HepG2 (cell line): Measurements from ENCODE around the gene GNAS. TPM values are rescaled to one million over a fixed set of nuclear protein-coding genes. Genes with fewer than 3 reads are reported as not detected.

ENCODE experiments used
- ATAC-seq: fragments of 200-7000 bp; cut with Tn5 transposase; 3 replicates; pipeline ENCODE4 v1.9.1; 2020; ENCODE audit warnings: mild to moderate bottlenecking, moderate library complexity
- BruUV-seq: library from RNA; stranded (reverse); fragments of 400-500 nt; replicated peaks from 2 replicates; lab custom pipeline; 2021; lab: Mats Ljungman, UMichigan
- CTCF ChIA-PET: fragments of 300-600 bp; formaldehyde crosslinking; extraction: SDS; loops from one replicate; lab custom pipeline; 2021; ENCODE audit warnings: low total read pairs, inconsistent platforms, low intra/inter-chr PET ratio; lab: Yijun Ruan, JAX
- POLR2A ChIA-PET: fragments of 350-600 bp; sonication (Branson Sonifier 250); formaldehyde crosslinking; loops from one replicate; lab custom pipeline; 2020; ENCODE audit warnings: antibody characterized with exemption, inconsistent platforms; lab: Yijun Ruan, JAX
- DNase-seq: peaks from one replicate; pipeline ENCODE4 v3.0.0-alpha.2; 2015; ENCODE audit warnings: low spot score
- FAIRE-seq: peaks from 3 replicates; lab custom pipeline; 2011; peaks lifted over from hg19 to GRCh38; lab: Jason Lieb, UNC
- H2AFZ ChIP-seq: one replicate; pipeline ENCODE4 v1.6.1; 2011; ENCODE audit warnings: low read length, inconsistent platforms
- H3K27ac ChIP-seq: fragments of 300-600 bp; 3 replicates; pipeline ENCODE4 v1.8.0; 2011; ENCODE audit warnings: mixed run types, mild to moderate bottlenecking, mixed read lengths, low read length, inconsistent platforms; ENCODE audit not compliant: insufficient read depth; ENCODE audit errors: extremely low read length
- H3K27me3 ChIP-seq, 2 experiments: fragments of 200-600 bp in 1 of 2; 2 replicates in 1 of 2; 3 replicates in 1 of 2; pipeline versions ENCODE4 v1.6.0 to v1.8.0; 2011; ENCODE audit warnings: low read length in 2 of 2, mild to moderate bottlenecking in 2 of 2, moderate library complexity in 2 of 2, inconsistent platforms in 1 of 2; ENCODE audit not compliant: insufficient read depth in 2 of 2, control insufficient read depth in 1 of 2
- H3K36me3 ChIP-seq, 2 experiments: fragments of 200-600 bp in 1 of 2; replicated peaks in 1 of 2; 2 replicates in 1 of 2; 3 replicates in 1 of 2; pipeline versions ENCODE4 v1.5.1 to v1.8.0; 2011; ENCODE audit warnings: low read length in 2 of 2, inconsistent platforms in 1 of 2; ENCODE audit not compliant: insufficient read depth in 2 of 2, control insufficient read depth in 1 of 2
- H3K4me1 ChIP-seq: 2 replicates; pipeline ENCODE4 v1.5.1; 2012; ENCODE audit warnings: low read length, inconsistent platforms; ENCODE audit not compliant: insufficient read depth
- H3K4me2 ChIP-seq: 2 replicates; pipeline ENCODE4 v1.6.0; 2011; ENCODE audit warnings: low read depth, low read length, inconsistent platforms
- H3K4me3 ChIP-seq, 3 experiments: fragments of 200-600 bp in 1 of 3; sonication (generic), shearing (Covaris generic) in 1 of 3; replicated peaks in 1 of 3; 2 replicates each; pipeline ENCODE4 v1.5.1; 2011 to 2016; ENCODE audit warnings: low read length in 3 of 3, inconsistent platforms in 2 of 3, low read depth in 2 of 3, mild to moderate bottlenecking in 2 of 3, control low read depth in 1 of 3, mixed read lengths in 1 of 3; ENCODE audit not compliant: insufficient read depth in 1 of 3
- H3K79me2 ChIP-seq: one replicate; pipeline ENCODE4 v1.6.1; 2011; ENCODE audit warnings: low read length, inconsistent platforms; ENCODE audit not compliant: insufficient read depth
- H3K9ac ChIP-seq: 2 replicates; pipeline ENCODE4 v1.6.0; 2011; ENCODE audit warnings: mild to moderate bottlenecking, low read depth, low read length, inconsistent platforms; ENCODE audit not compliant: insufficient read depth
- H3K9me3 ChIP-seq: 2 replicates; pipeline ENCODE4 v1.5.1; 2012; ENCODE audit warnings: mild to moderate bottlenecking, low read length
- H4K20me1 ChIP-seq: 2 replicates; pipeline ENCODE4 v1.6.0; 2011; ENCODE audit warnings: inconsistent platforms, mild to moderate bottlenecking, low read length, moderate library complexity; ENCODE audit not compliant: insufficient read depth
- ARNT2 ChIP-seq: sonication (generic); formaldehyde crosslinking; IDR thresholded peaks from 2 replicates; pipeline ENCODE4 v1.8.0; 2022; ENCODE audit warnings: mild to moderate bottlenecking, low read depth, missing genetic modification reagents, moderate library complexity
- ATF7-NPFF ChIP-seq: sonication (generic); formaldehyde crosslinking; IDR thresholded peaks from 2 replicates; pipeline ENCODE4 v1.8.1; 2023; ENCODE audit warnings: mild to moderate bottlenecking, low read depth, missing genetic modification reagents, moderate library complexity
- MAFF ChIP-seq: IDR thresholded peaks from 2 replicates; pipeline ENCODE4 v1.6.1; 2011; ENCODE audit warnings: low read depth, low read length, improper control_type of control experiment
- MAFK ChIP-seq, 2 experiments: IDR thresholded peaks in 1 of 2; conservative IDR thresholded peaks in 1 of 2; 2 replicates each; pipeline ENCODE4 v1.6.1; 2011; ENCODE audit warnings: improper control_type of control experiment in 2 of 2, low read length in 2 of 2
- MXD1 ChIP-seq: sonication (generic); formaldehyde crosslinking; IDR thresholded peaks from 2 replicates; pipeline ENCODE4 v1.4.0; 2020; ENCODE audit warnings: mild to moderate bottlenecking, missing genetic modification reagents
- NFIB ChIP-seq: sonication (generic); formaldehyde crosslinking; IDR thresholded peaks from 2 replicates; pipeline ENCODE4 v1.9.0; 2021; ENCODE audit warnings: missing genetic modification reagents, mild to moderate bottlenecking, borderline replicate concordance
- NR2C2 ChIP-seq: sonication (generic); formaldehyde crosslinking; IDR thresholded peaks from 2 replicates; pipeline ENCODE4 v1.4.0; 2020; ENCODE audit warnings: missing genetic modification reagents, mild to moderate bottlenecking, moderate library complexity, borderline replicate concordance
- SOX13 ChIP-seq, 3 experiments: fragments of 450-650 bp in 1 of 3; sonication (generic) in 1 of 3; formaldehyde crosslinking in 1 of 3; IDR thresholded peaks in 2 of 3; conservative IDR thresholded peaks in 1 of 3; 2 replicates each; pipeline versions ENCODE4 v1.5.0 to v1.6.1; 2016 to 2020; ENCODE audit warnings: antibody characterized with exemption in 1 of 3, mild to moderate bottlenecking in 1 of 3, missing compliant biosample characterization in 1 of 3, missing genetic modification reagents in 1 of 3, moderate library complexity in 1 of 3
- THAP11 ChIP-seq: IDR thresholded peaks from 2 replicates; pipeline ENCODE4 v1.6.1; 2016; ENCODE audit warnings: missing biosample characterization, missing genetic modification reagents
- THAP8 ChIP-seq: sonication (generic); formaldehyde crosslinking; IDR thresholded peaks from 2 replicates; pipeline ENCODE4 v1.5.1; 2020; ENCODE audit warnings: missing genetic modification reagents, mild to moderate bottlenecking, borderline replicate concordance
- ZNF136 ChIP-seq: sonication (generic); formaldehyde crosslinking; IDR thresholded peaks from 2 replicates; pipeline ENCODE4 v1.8.1; 2022; ENCODE audit warnings: low read depth, mild to moderate bottlenecking, moderate library complexity, missing genetic modification reagents
- ZNF382 ChIP-seq: sonication (generic); formaldehyde crosslinking; IDR thresholded peaks from 2 replicates; pipeline ENCODE4 v1.5.0; 2020; ENCODE audit warnings: missing genetic modification reagents, mild to moderate bottlenecking, borderline replicate concordance
- ZNF770 ChIP-seq: sonication (generic); formaldehyde crosslinking; IDR thresholded peaks from 2 replicates; pipeline ENCODE4 v1.5.0; 2020; ENCODE audit warnings: mild to moderate bottlenecking, missing genetic modification reagents
- ZNF773 ChIP-seq: sonication (generic); formaldehyde crosslinking; IDR thresholded peaks from 2 replicates; pipeline ENCODE4 v1.4.0; 2020; ENCODE audit warnings: missing genetic modification reagents, borderline replicate concordance
- WGBS: methylation state at CpG from one replicate; pipeline ENCODE4 v1.1.6; 2017; ENCODE audit warnings: low lambda C conversion rate; 5-methylcytosine and 5-hydroxymethylcytosine counted together
- in situ Hi-C: cut with HindIII; loops from 2 replicates; pipeline ENCODE4 v1.10.0; 2017; ENCODE audit warnings: low pct_unique_long_range_greater_than_20kb; ENCODE audit not compliant: extremely low pct_ligation_motif_present
- intact Hi-C: fragments of 100-400 bp; cut with micrococcal nuclease; formaldehyde crosslinking; loops from one replicate; pipeline ENCODE4 v1.10.0; 2022; ENCODE audit not compliant: unreplicated experiment
- polyA plus RNA-seq, 8 experiments: library from polyadenylated mRNA; depleted of rRNA in 3 of 8; stranded (reverse) in 7 of 8; unstranded in 1 of 8; fragments of >200 nt; fragmentation: Illumina TruSeq in 4 of 8; extraction: Trizol in 4 of 8; gene quantifications; 2 replicates each; pipeline versions ENCODE4 v1.2.1 to v1.2.3, GENCODE V29; 2011 to 2016; ENCODE audit warnings: low read depth in 4 of 8, missing spikeins in 1 of 8, mixed read lengths in 1 of 8; ENCODE audit not compliant: insufficient read depth in 1 of 8
- total RNA-seq, 5 experiments: library from RNA; depleted of rRNA; stranded (reverse); fragments of >200 nt; fragmentation: Illumina TruSeq; extraction: Trizol; gene quantifications; 2 replicates each; pipeline ENCODE4 v1.2.3, GENCODE V29; 2016; ENCODE audit warnings: low read depth in 1 of 5

Gene GNAS
- total and polyA plus RNA-seq, 2 of the 13 experiments (the other 11 are each of a cell fraction or from before 2014, with no cell fraction given) = 407 to 1,008 TPM

GRCh38 chr20:58825450-58825849 is 27.1 kb upstream of the GNAS start:
- POLR2A ChIA-PET = no interaction called here
- in situ Hi-C loops = no loop called here
- no peak for DNase-seq

More at GRCh38 chr20:58825450-58825849, 27.1 kb upstream of the GNAS start:
- H3K27ac ChIP-seq = no peak overlapping the region
- CTCF ChIA-PET = no interaction called here
- 31% methylated on average over 6 of the region's 6 CpGs for WGBS
- H3K9me3 ChIP-seq = no peaks in the 10 kb centered on the region
- FAIRE-seq (no peak), ATAC-seq (no peak)
- H2AFZ ChIP-seq = no peak overlapping the region
- no peaks in the 10 kb centered on the region for H3K4me1 ChIP-seq
- no TSS peak for BruUV-seq
- no peak for TF ChIP-seq ZNF136 (CRISPR knock-in tag)
- no peak for TF ChIP-seq ZNF382 (CRISPR knock-in tag)
- TF ChIP-seq ARNT2 = no peak
- no peak for TF ChIP-seq NFIB (CRISPR knock-in tag)
- TF ChIP-seq MXD1 (CRISPR knock-in tag) = no peak
- no peak for TF ChIP-seq ZNF770 (CRISPR knock-in tag)
- no peak for TF ChIP-seq ATF7-NPFF (CRISPR knock-in tag)
- TF ChIP-seq NR2C2 (CRISPR knock-in tag) = no peak
- peak; percentile 78 to 84 for TF ChIP-seq MAFK (conservative IDR thresholded peaks at IDR 0.05 in 1 of 2, IDR thresholded peaks at IDR 0.05 in 1 of 2; ENCODE audit: low read length in 2 of 2)
- no peak for TF ChIP-seq ZNF773 (CRISPR knock-in tag)
- TF ChIP-seq MAFF = peak; percentile 83
- no peak for TF ChIP-seq SOX13 (IDR thresholded peaks at IDR 0.05)
- no peak for TF ChIP-seq SOX13 (CRISPR knock-in tag; conservative IDR thresholded peaks at IDR 0.05 in 1 of 2, IDR thresholded peaks at IDR 0.05 in 1 of 2)
- no peak for TF ChIP-seq THAP11 (CRISPR knock-in tag)
- no peak for TF ChIP-seq THAP8 (CRISPR knock-in tag)
- no peaks in the 10 kb centered on the region for H4K20me1 ChIP-seq
- intact Hi-C loops = no loop called here
- H3K36me3 ChIP-seq = no peaks in the 10 kb centered on the region
- H3K27me3 ChIP-seq = peaks cover 0 to 39% of the 10 kb centered on the region in 2 experiments; a peak in 3 of 5 replicates
- no peak overlapping the region for H3K4me2 ChIP-seq
- no peak overlapping the region for H3K4me3 ChIP-seq
- no peak overlapping the region for H3K9ac ChIP-seq
- H3K79me2 ChIP-seq = no peaks in the 10 kb centered on the region
